ENCODE measurements around the gene AGXT2.
"Not testable (repeated sequence)": the region's sequence is repeated elsewhere in the genome, so short reads cannot be mapped to it uniquely, and the experiment has no call there.

AGXT2 gene

GRCh38 chr5:35041261-35041660 lies 6.5 kb downstream of the AGXT2 start:
- DNase-seq = no peak
- no peaks in the 10 kb centered on the region for H3K9me3 Mint-ChIP-seq
- no peak overlapping the region for H3K4me3 Mint-ChIP-seq
- peaks cover 47% of the 10 kb centered on the region for H3K27me3 Mint-ChIP-seq
- H3K4me1 Mint-ChIP-seq (ENCODE audit: low read depth) = no peaks in the 10 kb centered on the region
- no peaks in the 10 kb centered on the region for H3K36me3 Mint-ChIP-seq (ENCODE audit: low read depth)
- no peak overlapping the region for H3K27ac Mint-ChIP-seq

- no peaks in the 10 kb centered on the region for H3K9me3 Mint-ChIP-seq
- H3K27me3 Mint-ChIP-seq = peaks cover 48% of the 10 kb centered on the region
- no peak overlapping the region for H3K27ac Mint-ChIP-seq
- no peak overlapping the region for H3K4me3 Mint-ChIP-seq
- no peak for DNase-seq
- no peaks in the 10 kb centered on the region for H3K4me1 Mint-ChIP-seq (ENCODE audit: low read depth)
- H3K36me3 Mint-ChIP-seq (ENCODE audit: low read depth) = no peaks in the 10 kb centered on the region
Measured at GRCh38 chr5:35038891-35039290, 8.9 kb downstream of the AGXT2 start.

- no peak overlapping the region for H3K4me3 Mint-ChIP-seq
- no peak overlapping the region for H3K27ac Mint-ChIP-seq
- H3K4me1 Mint-ChIP-seq (ENCODE audit: low read depth) = no peaks in the 10 kb centered on the region
- no peaks in the 10 kb centered on the region for H3K36me3 Mint-ChIP-seq (ENCODE audit: low read depth)
- peaks cover 54% of the 10 kb centered on the region for H3K27me3 Mint-ChIP-seq
- no peaks in the 10 kb centered on the region for H3K9me3 Mint-ChIP-seq
- no peak for DNase-seq
Measured at GRCh38 chr5:35036536-35036935, 11.2 kb downstream of the AGXT2 start.

DNA sequence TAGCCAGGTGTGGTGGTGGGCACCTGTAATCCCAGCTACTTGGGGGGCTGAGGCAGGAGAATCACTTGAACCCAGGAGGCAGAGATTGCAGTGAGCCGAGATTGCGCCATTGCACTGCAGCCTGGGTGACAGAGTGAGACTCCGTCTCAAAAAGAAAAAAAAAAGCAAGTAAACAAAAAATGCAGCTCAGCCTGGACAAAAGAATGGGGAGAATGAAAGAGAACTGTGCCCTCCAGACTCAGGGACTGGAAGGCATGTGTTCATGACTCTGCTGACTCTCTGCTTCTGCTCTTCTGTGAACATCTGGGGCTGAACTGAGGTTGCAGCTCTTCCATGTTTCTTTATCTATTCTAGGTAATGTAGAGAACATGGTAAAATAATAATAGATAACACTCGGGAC lies 11.8 kb downstream of the AGXT2 start:
- H3K27ac Mint-ChIP-seq; H3K4me3 Mint-ChIP-seq; H3K9me3 Mint-ChIP-seq; H3K4me1 Mint-ChIP-seq (ENCODE audit: low read depth); DNase-seq; H3K36me3 Mint-ChIP-seq (ENCODE audit: low read depth): not testable (repeated sequence)
- H3K27me3 Mint-ChIP-seq = peaks cover 49% of the 10 kb centered on the region

DNA sequence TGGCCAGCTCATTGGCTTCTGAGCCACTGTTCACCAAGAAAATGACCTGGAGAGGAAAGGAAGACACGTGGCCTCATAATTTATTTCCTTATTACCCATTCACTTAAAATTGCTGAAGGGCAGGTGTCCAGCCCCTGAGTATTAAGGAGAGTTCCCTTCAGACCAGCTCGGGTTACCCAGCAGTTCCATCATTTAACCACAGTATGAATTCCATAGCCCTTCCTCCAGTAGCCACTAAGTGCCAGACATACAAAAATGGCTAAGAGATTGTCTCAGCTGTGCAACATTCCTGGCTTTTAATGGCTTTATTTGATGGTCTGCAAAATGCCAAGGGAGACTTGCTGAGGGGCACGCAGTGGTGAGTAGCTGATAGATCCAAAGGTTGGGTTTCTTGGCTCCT lies 12.5 kb downstream of the AGXT2 start:
- H3K36me3 Mint-ChIP-seq (ENCODE audit: low read depth) = no peaks in the 10 kb centered on the region
- H3K27me3 Mint-ChIP-seq = peaks cover 45% of the 10 kb centered on the region
- H3K4me3 Mint-ChIP-seq = no peak overlapping the region
- no peak for DNase-seq
- H3K4me1 Mint-ChIP-seq (ENCODE audit: low read depth) = no peaks in the 10 kb centered on the region
- no peaks in the 10 kb centered on the region for H3K9me3 Mint-ChIP-seq
- H3K27ac Mint-ChIP-seq = no peak overlapping the region

GRCh38 chr5:35032356-35032755 lies 15.4 kb downstream of the AGXT2 start:
- Mint-ChIP-seq H3K4me1 (ENCODE audit: low read depth) (peaks cover 6% of the 10 kb centered on the region), H3K36me3 (ENCODE audit: low read depth) (no peaks in the 10 kb centered on the region), H3K27me3 (peaks cover 52% of the 10 kb centered on the region), H3K27ac (no peak overlapping the region), H3K9me3 (no peaks in the 10 kb centered on the region), H3K4me3 (no peak overlapping the region)
- no peak for DNase-seq

DNA sequence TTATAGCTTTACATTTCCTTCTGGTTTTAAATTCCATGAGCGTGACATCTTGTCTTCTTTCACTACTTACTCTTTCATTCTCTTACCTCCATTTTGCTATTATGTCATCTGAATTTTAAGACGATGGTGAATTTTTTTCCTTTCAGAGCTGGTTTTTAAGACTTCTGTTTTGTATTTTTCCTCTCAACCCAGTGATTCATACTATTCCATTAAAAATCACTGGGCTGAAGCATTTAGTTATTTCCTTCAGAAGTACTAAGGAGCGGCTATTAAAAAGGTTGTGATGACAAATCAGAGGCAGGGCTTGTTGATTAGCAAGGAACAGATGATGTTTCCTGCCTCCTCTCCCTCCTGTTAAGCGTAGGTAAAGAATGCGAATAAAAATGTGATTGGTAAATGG lies 16.5 kb downstream of the AGXT2 start:
- Mint-ChIP-seq H3K27me3 (peaks cover 50% of the 10 kb centered on the region), H3K36me3 (ENCODE audit: low read depth) (no peaks in the 10 kb centered on the region), H3K4me1 (ENCODE audit: low read depth) (peaks cover 6% of the 10 kb centered on the region), H3K9me3 (no peaks in the 10 kb centered on the region), H3K27ac (no peak overlapping the region), H3K4me3 (no peak overlapping the region)
- DNase-seq = no peak

GRCh38 chr5:35030426-35031100 lies 17.2 kb downstream of the AGXT2 start:
- Mint-ChIP-seq H3K4me1 (ENCODE audit: low read depth) (peaks cover 6% of the 10 kb centered on the region), H3K36me3 (ENCODE audit: low read depth) (no peaks in the 10 kb centered on the region), H3K4me3 (no peak overlapping the region), H3K9me3 (no peaks in the 10 kb centered on the region), H3K27me3 (peaks cover 50% of the 10 kb centered on the region), H3K27ac (no peak overlapping the region)
- DNase-seq = no peak

DNA sequence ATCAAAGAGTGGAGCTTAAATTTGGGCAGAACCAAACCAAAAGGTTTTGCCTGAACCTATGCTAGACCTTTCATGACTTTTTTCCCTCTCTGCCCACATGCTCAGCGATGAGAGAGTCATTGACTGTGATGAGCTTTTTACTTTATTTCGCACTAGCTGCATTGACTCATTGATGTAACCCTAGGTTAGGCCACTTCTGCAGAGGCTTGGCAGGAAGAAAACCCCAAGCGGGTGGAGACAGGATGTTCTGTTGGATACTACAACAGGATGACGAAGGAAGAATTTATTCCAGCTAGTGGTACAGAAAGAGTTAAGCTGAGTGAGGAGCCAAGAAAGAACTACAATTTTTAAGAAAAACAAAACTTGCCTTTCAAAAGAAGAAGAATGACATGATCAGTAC lies 18.4 kb downstream of the AGXT2 start:
- Mint-ChIP-seq H3K4me1 (ENCODE audit: low read depth) (peaks cover 6% of the 10 kb centered on the region), H3K27ac (no peak overlapping the region), H3K36me3 (ENCODE audit: low read depth) (no peaks in the 10 kb centered on the region), H3K9me3 (no peaks in the 10 kb centered on the region), H3K27me3 (peaks cover 40% of the 10 kb centered on the region), H3K4me3 (no peak overlapping the region)
- no peak for DNase-seq

DNA sequence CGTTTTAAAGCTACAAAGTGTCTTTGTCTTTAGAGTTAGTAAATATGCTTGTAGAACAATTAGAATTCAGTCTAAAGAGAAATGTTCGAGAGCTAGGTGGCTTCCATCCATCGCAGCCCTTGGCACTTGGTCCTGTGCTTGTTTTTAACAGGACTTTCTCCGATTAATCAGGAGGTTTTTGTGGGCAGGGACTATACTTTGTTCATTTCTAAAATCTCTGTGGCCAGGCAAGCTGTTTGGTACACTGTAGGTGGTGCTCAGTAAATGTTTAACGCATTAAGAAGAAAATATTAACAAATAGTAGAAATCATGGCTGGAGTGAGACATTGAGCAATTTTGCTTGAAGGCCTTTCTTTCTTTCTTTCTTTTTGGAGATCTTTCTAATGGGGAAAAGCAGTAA lies 20.8 kb downstream of the AGXT2 start:
- no peaks in the 10 kb centered on the region for H3K36me3 Mint-ChIP-seq (ENCODE audit: low read depth)
- no peak overlapping the region for H3K27ac Mint-ChIP-seq
- no peak overlapping the region for H3K4me3 Mint-ChIP-seq
- DNase-seq = no peak
- peaks cover 6% of the 10 kb centered on the region for H3K4me1 Mint-ChIP-seq (ENCODE audit: low read depth)
- H3K9me3 Mint-ChIP-seq = no peaks in the 10 kb centered on the region
- H3K27me3 Mint-ChIP-seq = peaks cover 32% of the 10 kb centered on the region

- H3K27ac Mint-ChIP-seq = no peak overlapping the region
- H3K36me3 Mint-ChIP-seq (ENCODE audit: low read depth) = no peaks in the 10 kb centered on the region
- H3K4me1 Mint-ChIP-seq (ENCODE audit: low read depth) = peaks cover 6% of the 10 kb centered on the region
- no peak overlapping the region for H3K4me3 Mint-ChIP-seq
- no peaks in the 10 kb centered on the region for H3K9me3 Mint-ChIP-seq
- no peak for DNase-seq
- peaks cover 32% of the 10 kb centered on the region for H3K27me3 Mint-ChIP-seq
Measured at GRCh38 chr5:35026280-35026840, 21.4 kb downstream of the AGXT2 start.

- Mint-ChIP-seq H3K27me3 (peaks cover 31% of the 10 kb centered on the region), H3K9me3 (no peaks in the 10 kb centered on the region), H3K27ac (no peak overlapping the region), H3K4me3 (no peak overlapping the region), H3K4me1 (ENCODE audit: low read depth) (peaks cover 6% of the 10 kb centered on the region), H3K36me3 (ENCODE audit: low read depth) (no peaks in the 10 kb centered on the region)
- DNase-seq = no peak
Measured at GRCh38 chr5:35024911-35025510, 22.7 kb downstream of the AGXT2 start.

- peaks cover 19% of the 10 kb centered on the region for H3K27me3 Mint-ChIP-seq
- H3K9me3 Mint-ChIP-seq = no peaks in the 10 kb centered on the region
- no peak overlapping the region for H3K27ac Mint-ChIP-seq
- DNase-seq = no peak
- no peak overlapping the region for H3K4me3 Mint-ChIP-seq
- H3K36me3 Mint-ChIP-seq (ENCODE audit: low read depth) = no peaks in the 10 kb centered on the region
- no peaks in the 10 kb centered on the region for H3K4me1 Mint-ChIP-seq (ENCODE audit: low read depth)
Measured at GRCh38 chr5:35023391-35024178, 24.2 kb downstream of the AGXT2 start.

DNA sequence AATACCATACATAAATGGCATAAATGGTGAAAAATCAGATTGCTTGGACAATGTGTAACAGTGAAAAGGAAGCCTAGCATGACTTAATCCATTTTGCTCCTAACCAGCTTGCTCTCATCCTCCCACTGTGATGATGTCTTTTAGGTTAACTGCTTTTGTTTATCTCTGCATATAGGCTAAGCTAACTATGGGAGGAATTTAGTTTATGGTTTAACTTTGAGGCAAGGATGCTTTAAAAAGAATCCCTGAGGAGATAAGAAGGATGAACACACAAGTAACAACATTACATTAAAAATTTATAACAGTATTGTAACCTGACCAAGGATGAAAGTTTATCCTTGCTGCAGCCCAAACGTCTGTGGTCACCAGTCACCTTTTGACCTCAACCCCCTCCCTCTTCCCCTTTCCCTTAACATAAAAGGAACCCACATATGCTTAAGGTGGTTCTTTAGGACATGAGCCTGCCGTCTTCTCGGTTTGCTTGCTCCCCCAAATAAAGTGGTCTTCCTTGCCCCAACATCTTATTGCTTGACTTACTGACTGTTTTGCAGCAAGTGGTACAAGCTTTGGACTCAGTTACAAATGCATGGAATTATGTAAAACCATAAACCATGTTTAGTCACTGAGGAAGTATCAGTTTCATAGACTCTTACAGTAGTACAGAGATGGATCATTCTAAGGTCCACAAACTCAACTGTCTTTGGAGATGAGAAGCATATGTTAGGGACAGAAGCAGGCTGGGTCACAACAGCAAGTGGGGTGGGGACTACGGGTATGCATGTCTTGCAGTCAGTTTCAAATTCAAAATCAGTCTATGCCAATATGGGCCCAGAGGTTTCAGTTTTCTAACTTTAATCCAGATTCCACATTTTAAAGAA lies 31.3 kb downstream of the AGXT2 start:
- H3K36me3 Mint-ChIP-seq (ENCODE audit: low read depth) = no peaks in the 10 kb centered on the region
- no peaks in the 10 kb centered on the region for H3K4me1 Mint-ChIP-seq (ENCODE audit: low read depth)
- DNase-seq = no peak
- no peak overlapping the region for H3K27ac Mint-ChIP-seq
- no peaks in the 10 kb centered on the region for H3K9me3 Mint-ChIP-seq
- no peak overlapping the region for H3K4me3 Mint-ChIP-seq
- H3K27me3 Mint-ChIP-seq = peaks cover 36% of the 10 kb centered on the region

Data from activated T-cell treated with anti-CD3 and anti-CD28 coated beads, Interleukin-2, amount 50 U/mL, for 24 hours (primary cell).